GM13976 (cell line): Measurements from ENCODE around the gene FGF2.
"Not testable (repeated sequence)": the region's sequence is repeated elsewhere in the genome, so short reads cannot be mapped to it uniquely, and the experiment has no call there.

Experiments
- DNase-seq: peaks from one replicate; pipeline ENCODE4 v3.0.0; 2012; ENCODE audit warnings: low spot score
- CTCF ChIP-seq: IDR thresholded peaks from 2 replicates; pipeline ENCODE4 v1.5.1; 2012; ENCODE audit warnings: borderline replicate concordance, mild to moderate bottlenecking; ENCODE audit not compliant: insufficient read depth; ENCODE audit errors: extremely low read depth, missing control alignments, control extremely low read depth
- in situ Hi-C: fragments of 300-500 bp; cut with MboI; formaldehyde crosslinking; loops from one replicate; pipeline ENCODE4 v1.12.0; 2022; ENCODE audit warnings: low sequenced_read_pairs, mixed read lengths, inconsistent platforms; ENCODE audit not compliant: unreplicated experiment

FGF2 gene

GRCh38 chr4:122797405-122798094, 29.1 kb upstream of the FGF2 start:
- in situ Hi-C loops, result no loop called here
- TF ChIP-seq CTCF, result no peak
- DNase-seq, result no peak

DNA sequence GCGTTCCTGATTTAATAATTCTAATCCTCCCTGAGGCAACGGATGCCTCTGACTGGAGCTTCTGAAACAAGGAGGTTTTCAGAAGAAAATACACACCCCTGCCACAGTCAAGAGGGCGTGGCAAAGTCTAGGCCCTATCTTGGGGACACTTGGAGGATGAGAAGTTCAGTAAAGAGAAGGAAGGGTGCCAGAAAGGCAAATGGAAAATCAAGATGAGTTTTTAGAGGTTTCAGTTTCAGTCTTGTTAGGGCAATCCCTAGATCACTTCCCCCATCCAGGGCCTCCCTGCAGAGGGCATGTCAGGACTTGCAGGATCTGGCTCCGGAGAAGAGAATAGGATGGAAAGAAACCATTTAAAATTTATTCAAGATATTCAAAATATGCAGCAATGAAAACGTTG, 28.5 kb upstream of the FGF2 start:
- in situ Hi-C loops, result no loop called here
- no peak for DNase-seq
- no peak for TF ChIP-seq CTCF

- DNase-seq, result no peak
- in situ Hi-C loops, result no loop called here
- TF ChIP-seq CTCF, result no peak
Observed at GRCh38 chr4:122798917-122799316, 27.7 kb upstream of the FGF2 start.

DNA sequence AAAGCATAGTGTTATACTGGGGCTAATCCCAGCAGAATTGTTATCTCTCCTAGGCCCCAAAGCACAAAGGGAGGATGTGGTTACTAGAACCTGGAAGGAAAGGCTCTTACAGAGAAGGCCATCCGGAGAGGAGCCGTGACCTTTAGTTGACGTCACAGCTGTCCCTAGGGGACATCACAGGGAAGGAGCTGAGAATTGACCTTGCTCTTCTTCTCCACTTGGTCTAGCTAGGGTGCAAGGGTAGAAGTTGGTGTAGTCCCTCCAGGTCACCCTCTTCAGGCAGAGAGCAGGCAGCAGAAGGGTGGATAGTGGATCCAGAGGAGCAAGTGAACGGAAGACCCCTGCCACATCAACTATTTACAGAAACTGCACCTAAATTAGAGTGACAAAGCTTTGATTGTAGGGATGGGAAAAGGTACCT, 22.8 kb upstream of the FGF2 start:
- no peak for DNase-seq
- in situ Hi-C loops, result no loop called here
- no peak for TF ChIP-seq CTCF

DNA sequence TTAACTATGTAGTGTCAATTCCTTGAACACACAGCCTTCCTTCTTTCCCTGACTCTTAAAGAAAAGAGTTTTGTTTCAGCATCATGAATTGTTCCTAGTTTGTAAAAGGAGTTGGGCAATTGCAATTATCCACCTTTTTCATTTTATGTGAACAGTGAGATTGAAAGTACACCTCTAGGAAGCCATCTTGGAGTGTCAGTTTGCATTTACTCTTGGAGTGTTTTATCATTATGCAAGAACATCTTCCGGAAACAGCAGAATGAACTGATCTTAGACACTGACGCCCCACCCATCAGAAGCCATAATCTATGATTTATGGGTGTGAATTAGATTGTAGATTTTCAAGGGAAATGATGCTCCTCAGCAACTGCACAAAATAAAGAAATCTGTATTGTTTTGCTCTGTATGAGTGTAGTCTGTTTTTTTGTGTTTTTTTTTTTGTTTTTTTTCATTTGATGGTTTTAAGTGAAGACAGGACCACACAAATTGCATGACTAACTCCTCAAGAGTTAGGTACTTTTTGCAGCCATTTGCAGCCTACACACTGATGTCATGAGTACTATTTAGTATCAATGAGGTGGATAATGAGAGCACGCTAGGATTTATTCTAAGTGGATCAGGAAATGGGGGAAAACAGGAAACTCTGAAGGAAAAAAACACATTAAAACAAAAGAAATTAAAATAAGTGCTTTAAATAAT, 19.5 kb upstream of the FGF2 start:
- no peak for DNase-seq
- in situ Hi-C loops, result no loop called here
- TF ChIP-seq CTCF, result no peak

DNA sequence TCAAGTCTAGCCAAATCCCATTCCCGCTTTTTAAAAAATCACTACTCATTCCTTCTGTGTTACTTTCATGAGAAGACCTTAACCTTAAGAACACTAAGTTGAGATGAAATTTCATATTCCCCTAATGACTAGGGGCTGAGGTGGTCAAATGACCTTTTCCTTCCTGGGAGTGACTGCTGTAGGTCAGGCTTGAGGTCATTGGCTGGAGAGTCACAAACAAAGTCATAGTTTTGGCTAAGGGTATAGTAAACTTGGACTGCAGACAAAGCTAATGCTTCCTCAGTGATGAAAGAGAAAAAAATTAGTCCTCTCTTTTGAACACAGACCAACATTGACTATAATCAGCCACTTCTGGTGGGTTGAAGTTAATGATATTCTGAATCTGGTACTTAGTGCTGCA, 16.0 kb upstream of the FGF2 start:
- in situ Hi-C loops, result no loop called here
- DNase-seq, result no peak
- TF ChIP-seq CTCF, result no peak

DNA sequence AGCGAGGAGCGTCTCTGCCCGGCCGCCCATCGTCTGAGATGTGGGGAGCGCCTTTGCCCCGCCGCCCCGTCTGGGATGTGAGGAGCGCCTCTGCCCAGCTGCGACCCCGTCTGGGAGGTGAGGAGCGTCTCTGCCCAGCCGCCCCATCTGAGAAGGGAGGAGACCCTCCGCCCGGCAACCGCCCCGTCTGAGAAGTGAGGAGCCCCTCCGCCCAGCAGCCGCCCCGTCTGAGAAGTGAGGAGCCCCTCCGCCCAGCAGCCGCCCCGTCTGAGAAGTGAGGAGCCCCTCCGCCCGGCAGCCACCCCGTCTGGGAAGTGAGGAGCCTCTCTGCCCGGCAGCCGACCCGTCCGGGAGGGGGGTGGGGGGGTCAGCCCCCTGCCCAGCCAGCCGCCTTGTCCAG, 14.8 kb upstream of the FGF2 start:
- in situ Hi-C loops, DNase-seq: not testable (repeated sequence)

- DNase-seq, in situ Hi-C loops: not testable (repeated sequence)
Observed at GRCh38 chr4:122812823-122813222, 13.8 kb upstream of the FGF2 start.
